Head of caudate nucleus (tissue), 42 donors: ENCODE measurements around the gene ACOT11.
A peak's percentile ranks its signal among the peaks of the same experiment; 100 is the strongest.
"Not testable (repeated sequence)": the region's sequence is repeated elsewhere in the genome, so short reads cannot be mapped to it uniquely, and the experiment has no call there.

ENCODE experiments used
- DNase-seq, 42 donors: peaks; one replicate each; pipeline versions ENCODE4 v3.0.0 to v3.0.0-alpha.2; 2020 to 2021; ENCODE audit warnings: mixed read lengths in 7 of 42
- intact Hi-C: fragments of 100-400 bp; cut with DNase I; formaldehyde crosslinking; loops from one replicate; pipeline ENCODE4 v1.15.0; 2022

The ACOT11 gene

DNA sequence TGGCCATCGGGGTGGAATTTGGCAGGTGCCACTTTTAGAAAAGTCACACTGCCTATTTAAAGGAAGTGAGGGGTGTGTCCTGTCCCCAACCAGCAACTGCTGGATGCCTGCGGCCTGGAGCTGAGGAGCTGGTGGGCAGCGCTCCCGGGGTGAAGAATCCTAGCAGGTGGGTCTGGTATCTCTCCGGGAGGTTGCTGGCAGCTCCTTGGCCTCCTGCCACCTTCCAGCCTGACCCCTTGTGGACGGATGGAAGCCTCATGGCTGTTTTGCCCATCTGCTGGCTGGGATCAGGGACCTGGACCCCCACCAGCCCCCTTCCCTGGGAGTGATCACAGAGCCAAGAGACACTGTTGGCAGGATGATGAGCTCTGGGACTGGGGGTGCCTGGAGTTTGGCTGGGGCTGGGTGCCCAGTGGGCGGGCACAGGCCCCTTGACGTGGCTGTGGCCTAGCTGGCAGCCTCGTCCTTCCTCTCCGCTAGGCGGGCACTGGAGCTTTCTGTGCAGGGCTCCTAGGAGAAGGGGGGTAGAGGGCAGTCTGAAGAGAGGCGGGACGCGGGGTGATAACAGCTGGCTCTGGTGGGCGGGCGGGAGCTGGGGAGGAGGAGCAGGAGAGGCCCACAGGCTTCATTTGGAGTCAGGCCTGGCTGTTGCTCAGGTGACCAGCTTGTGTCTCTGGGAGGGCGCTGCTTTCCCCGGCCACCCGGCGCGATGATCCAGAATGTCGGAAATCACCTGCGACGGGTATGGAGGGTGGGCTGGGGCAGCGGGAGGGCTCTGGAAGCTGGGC lies at the start of gene ACOT11:
Gene ACOT11, plus strand, starts transcription at position 628 of the 788 bp plus-strand sequence. Its CDS starts 82 bp downstream, at position 710.
- peak; percentile 57 to 92 (median 83) for DNase-seq
- intact Hi-C loops = no loop called here

DNA sequence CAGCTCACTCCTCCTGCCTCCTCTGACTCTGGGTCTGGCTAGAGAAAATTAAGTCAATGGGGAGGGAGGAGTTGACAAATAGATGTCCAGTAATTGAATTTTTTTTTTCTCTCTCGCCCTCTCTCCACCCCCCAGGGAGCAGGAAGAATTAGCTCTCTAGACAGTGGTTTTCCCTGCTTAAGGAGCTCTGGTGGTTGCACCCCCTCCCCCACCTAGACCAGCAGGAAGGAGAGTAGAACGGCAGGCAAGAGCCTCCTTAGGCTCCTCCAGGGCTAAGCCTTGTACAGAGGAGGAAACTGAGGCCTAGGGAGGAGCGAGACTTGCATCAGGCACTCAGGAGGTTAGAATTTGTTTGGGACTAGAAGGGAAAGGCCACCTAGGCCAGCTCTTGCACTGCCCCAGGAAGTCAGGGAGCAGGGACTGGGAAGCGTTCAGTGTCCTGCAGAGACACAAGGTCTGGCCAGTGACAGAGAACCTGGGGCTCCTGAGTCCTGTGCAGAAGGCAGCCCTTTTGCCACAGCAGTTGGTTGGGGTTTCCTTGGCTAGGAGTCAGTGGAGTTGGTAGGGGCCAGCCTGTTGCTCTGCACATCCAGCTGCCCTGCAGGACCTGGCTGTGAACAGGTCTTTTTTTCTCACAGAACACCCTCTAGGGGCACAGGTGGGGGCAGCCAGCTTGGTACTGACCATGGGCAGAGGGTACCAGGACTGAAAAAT lies 49.5 kb upstream of the ACOT11 start:
- no peak for DNase-seq
- intact Hi-C loops = loop anchor here (10.0 kb wide), 1 partner anchor 424 kb away; no protein-coding TSS in a partner anchor

DNA sequence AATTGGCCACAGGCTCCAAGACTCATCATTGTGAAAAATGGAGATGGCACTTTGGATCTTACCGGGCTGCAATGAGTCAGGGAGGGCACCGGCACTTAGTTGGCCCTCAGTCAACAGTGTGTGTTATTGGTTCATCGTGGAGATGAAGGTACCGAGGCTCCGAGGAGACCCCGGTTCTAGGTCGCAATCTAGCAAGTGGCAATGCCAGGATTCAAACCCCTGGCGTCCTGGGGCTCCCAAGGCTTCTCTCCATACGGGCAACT lies 49.0 kb upstream of the ACOT11 start:
- peak in 1 of 42 donors; percentile 18 for DNase-seq
- intact Hi-C loops = loop anchor here (10.0 kb wide), 1 partner anchor 424 kb away; no protein-coding TSS in a partner anchor

DNA sequence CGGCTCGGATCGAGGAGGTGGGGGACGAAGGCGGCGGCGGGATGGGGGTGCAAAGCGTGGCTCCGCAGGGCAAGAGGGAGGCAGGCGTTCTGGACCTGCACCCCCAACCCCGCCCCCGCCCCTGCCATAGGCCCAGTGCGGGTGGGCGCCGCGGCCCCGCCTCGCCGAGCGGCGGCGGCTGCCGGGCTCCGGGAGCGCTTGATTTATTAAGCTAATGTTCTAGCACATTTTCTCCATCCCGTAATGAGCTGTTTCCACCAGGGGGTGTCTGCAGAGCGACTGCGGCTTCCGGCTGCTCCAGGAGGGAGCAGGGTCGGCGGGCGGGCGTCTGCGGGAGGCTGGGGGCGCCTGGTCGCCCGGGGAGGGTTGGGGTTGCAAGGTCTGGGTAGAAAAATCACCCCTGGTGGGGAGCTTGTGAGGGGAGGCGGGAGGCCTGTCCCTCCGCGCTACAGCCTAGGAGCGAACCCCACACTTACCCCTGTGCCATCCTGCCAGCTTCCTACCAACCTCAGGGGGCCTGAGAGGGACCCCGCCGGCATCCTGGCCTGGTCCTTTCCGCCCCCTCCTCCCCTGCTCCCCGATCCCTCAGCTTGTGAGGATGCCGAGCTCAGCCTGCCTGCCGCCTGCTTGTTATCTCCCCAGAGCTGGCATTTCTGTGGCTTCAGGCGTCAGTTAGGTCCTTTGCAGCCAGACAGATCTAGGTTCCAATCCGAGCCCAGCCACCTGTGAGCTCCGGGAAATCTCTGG lies 48.5 kb upstream of the ACOT11 start:
- DNase-seq = peak in 31 of 42 donors; percentile 21 to 74 (median 52)
- intact Hi-C loops = loop anchor here (10.0 kb wide), 1 partner anchor 425 kb away; no protein-coding TSS in a partner anchor

DNA sequence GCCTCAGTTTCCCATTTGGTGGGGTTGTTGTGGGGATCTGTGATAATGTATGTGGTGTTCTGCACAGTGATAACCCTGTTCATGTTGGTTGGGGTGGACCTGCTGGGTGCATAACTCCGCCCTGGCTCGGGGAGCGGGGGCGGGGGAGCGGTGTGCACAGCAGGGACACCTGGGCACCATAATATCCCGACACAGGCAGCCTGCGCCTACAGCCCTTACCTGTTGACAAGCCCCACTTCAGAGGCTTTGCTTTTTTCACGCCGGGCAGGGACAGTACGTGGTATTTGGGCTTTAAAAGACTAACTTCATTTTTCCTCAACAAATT lies 48.0 kb upstream of the ACOT11 start:
- DNase-seq = peak in 4 of 42 donors; percentile 12 to 32 (median 18)
- intact Hi-C loops = no loop called here

DNA sequence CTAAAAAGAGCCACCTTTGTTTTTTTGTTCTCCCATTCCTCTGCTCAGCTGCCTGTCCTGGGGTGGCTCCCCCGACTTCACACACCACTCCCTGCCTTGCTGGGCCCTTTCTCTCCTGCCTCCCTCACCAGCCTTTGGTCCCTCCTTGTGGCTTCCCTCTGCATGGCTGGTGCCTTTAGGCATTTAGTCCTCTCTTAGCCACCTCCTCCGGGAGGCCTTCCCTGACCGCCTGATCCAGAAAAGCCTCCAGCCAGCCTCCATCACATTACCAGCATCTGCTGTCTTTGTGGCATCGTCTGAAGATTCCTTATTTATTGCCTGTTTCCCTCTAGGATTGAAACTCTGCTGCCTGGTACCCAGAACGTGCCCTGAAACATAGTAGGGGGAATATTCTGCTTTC lies 46.2 kb upstream of the ACOT11 start:
- intact Hi-C loops = no loop called here
- no peak for DNase-seq

DNA sequence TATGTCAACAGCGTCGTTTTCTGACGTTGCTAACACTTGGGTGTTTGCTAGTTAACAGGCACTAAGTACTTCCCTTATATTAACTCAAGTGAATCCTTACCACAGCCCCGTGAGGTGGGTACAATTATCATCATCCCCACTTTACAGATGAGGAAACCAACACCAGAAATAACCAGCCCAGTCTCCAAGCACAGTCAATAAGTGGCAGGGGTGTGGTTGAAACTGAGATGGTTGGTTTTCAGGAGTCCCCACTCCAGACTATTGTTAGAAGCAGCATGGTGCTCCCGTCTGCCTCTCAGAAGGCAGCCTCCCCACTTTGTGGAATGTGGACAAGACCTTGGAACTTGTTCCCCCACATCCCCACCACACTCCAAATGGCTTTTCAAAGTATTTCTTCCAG lies 45.7 kb upstream of the ACOT11 start:
- intact Hi-C loops = no loop called here
- no peak for DNase-seq

DNA sequence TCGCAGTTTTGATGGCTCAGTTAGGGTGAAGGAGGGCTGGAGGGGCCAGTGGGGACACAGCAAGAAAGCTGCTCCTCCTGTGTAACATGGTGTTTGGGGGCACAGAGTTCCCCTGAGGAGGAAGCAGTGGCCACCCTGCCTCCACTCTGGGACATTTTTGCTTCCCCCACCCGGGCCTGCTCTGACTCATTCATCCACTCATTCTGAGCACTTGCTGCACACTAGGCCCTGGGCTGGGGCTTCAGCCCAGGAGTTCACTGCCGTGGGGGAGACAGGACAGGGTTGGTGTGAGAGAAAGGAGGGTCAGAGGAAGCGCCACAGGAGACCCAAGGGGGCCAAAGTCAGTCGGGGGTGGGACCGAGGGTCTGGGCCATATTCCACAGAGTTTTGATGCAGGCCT lies 41.4 kb upstream of the ACOT11 start:
- intact Hi-C loops = no loop called here
- no peak for DNase-seq

DNA sequence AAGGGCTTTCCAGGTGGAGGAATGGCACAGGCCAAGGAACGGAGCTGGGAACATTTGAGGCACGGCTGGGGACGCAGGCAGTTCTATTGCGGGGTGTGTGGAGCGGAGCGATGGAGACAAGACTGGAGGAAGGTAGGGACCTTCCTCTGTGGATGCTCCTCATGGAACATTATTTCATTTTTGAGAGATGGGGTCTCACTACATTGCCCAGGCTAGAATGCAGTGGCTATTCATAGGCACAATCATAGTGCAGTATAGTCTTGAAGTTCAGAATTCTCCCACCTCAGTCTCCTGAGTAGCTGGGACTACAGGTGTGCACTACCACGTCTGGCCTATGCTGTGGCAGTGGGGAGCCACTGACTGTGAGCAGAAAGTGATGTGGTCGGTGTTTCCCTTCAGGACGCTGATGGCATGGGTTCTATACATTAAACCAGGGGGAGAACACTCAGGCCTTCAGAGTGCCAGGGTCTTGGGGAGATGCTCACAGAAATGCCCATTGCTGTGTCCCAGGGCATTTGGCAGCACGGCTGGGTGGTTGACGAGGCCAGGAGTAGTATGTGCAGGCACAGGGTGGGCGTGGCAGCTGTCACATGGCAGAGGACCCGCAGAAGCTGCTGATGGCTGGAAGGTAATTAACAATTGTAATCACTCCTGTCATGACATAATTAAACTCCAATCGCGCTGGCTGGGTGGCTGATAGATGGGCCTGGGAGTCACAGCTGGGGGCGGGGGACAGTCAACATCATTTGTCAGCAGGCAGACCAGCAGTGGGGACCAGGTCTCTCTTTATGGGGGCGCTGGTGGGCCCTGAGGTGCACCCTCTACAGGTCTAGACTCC lies 40.8 kb upstream of the ACOT11 start:
- intact Hi-C loops = no loop called here
- no peak for DNase-seq

DNA sequence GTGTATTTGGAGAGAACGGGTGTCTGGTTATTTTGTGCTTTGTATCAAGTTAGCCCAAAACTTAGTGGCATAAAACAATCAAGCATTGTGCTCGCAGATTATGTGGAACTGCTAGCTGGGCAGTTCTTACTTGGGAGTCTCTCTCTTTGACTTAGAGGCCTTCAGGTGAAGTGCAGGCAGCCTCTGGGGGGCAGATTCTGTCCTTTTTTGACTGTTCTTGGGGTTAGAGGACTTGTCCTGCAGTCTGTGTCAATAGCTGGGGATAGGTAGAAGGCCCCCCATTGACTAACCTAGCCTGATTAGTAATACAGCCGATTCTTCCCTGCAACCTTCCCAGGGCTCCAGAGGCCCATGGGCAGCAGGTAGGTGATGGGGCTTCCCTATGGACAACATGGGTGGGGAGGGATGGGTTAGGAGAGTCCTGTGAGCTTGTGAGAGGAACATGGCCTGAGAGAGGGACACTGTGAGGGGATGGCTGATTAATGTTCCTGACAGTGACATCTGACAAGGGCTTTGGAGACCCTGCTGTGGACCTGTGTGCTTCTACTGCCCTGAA lies 37.2 kb upstream of the ACOT11 start:
- intact Hi-C loops = no loop called here
- no peak for DNase-seq

DNA sequence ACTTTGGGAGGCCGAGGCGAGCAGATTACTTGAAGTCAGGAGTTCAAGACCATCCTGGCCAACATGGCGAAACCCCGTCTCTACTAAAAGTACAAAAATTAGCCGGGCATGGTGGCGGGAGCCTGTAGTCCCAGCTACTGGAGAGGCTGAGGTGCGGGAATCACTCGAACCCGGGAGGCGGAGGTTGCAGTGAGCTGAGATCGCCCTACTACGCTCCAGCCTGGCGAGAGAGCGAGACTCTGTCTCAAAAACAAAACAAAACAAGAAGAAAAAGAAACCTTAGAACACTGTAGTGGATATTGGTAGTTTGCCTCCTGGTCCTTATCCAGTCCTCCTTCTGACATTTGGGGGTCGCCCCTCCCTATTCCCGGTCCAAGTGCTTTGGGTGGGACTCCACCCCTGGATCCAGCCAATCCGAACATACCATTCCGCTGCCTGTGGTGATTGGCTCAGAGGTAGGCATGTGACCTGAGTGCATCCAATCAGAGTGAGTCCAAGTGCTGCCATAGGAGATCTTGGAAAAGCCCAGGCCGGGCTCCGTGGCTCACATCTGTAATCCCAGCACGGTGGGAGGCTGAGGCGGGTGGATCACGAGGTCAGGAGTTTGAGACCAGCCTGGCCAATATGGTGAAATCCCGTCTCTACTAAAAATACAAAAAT lies 34.0 kb upstream of the ACOT11 start:
- DNase-seq, intact Hi-C loops: not testable (repeated sequence)

DNA sequence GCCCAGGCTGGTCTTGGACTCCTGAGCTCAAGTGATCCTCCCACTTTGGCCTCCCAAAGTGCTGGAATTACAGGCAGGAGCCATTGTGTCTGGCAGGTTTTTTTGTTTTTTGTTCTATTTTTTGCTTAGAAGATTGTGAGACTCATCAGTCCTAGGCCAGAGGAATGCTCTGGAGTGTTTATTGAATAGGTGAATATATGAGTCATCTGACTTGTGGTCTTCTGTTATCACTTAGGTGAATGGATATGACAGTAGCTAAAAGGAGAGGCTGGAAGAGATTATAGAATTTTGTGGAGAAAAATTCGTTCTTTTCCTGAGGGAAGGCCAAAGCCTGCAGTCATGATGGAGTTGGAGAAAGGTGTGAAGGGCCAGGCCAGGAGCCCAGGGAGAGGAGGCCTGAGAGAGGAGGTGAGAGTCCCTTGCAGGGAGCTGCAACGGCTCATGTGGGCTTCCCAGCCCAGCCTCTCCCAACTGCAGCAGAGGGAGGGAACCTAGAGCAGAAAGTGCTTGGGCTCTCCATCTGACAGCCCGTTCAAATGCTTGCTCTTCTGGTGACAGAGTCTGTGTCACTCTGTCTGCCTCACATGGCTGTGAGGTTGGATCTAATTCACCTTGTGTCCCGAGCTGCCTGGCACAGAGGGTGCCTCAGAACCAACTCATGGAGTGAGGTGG lies 31.6 kb upstream of the ACOT11 start:
- DNase-seq = no peak
- intact Hi-C loops = no loop called here

DNA sequence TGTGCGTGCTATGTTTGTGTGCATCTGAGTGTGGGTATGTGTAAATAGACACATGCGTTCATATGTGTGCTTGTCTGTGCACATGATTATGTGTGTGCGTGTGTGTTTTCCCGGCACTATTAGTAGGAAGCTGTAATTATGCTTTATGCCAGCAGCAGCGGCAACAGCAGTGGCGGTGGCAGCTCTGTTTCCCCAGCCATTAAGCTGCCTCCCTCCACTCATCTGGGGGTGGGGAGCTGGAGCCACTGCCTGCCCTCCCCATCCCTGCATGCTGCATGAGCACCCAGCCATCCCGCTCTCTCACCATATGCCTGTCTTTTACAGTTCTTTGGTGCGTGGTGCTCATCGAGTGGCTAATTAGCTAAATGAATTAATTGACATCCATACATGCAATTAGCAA lies 30.5 kb upstream of the ACOT11 start:
- intact Hi-C loops = no loop called here
- DNase-seq = peak in 1 of 42 donors; percentile 23

DNA sequence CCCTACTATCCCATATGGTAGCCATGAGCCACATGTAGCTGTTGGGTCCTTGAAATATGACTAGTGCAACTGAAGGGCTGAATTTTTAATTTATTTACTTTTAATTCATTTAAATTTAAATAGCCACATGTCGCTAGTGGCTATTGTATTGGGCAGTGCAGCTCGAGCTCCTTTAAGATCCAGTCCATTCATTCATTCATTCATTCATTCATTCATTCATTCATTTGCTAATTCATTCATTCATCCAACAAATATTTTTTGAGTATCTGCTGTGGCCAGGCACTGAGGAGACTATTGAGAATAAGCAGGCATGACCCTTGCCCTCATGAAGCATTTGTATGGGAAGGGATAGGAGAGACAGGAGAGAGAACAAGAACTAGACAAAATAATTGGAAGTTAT lies 29.5 kb upstream of the ACOT11 start:
- DNase-seq = no peak
- intact Hi-C loops = no loop called here

DNA sequence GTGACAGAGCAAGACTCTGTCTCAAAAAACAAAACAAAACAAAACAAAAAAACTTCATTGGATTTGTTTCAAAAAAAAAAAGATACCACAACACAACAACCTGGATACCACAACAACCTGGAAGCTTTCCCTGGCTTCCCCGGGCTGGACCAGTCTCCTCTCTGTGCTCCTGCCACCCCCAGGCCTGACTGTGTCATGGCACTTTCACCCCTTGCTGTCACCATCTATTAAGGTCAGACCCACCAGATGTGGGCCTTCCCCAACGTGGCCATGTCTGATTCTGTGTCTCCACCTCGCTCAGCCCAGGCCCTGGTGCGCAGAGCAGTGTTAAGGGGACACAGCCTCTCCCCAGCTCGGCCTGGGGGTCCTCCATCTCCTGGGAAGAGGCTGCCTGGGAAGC lies 28.3 kb upstream of the ACOT11 start:
- DNase-seq = peak in 2 of 42 donors; percentile 34 to 47
- intact Hi-C loops = no loop called here

DNA sequence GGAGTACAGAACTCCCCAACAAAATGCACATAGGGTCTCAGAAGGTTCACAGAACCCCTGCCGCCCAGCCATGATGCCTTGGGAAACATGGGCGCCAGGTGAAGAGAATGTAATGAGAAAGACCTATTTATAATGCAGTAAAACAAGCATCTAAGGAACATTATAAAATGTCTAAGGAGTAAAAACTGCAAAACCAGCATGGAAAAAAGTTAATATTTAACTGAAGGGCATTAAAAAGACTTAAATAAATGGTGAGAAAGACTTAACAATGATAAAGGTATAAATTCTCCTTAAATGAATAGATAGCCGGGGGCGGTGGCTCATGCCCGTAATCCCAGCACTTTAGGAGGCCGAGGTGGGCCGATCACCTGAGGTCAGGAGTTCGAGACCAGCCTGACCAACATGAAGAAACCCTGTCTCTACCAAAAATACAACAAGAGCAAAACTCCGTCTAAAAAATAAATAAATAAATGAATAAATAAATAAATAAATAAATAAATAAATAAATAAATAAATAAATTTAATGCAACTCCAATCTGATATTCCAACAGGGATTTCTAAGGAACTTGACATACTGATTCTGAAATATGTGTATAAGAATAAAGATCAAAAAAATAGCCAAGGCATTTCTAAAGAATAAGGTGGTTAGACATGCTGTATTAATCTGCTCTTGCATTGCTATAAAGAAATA lies 27.3 kb upstream of the ACOT11 start:
- peak in 1 of 42 donors; percentile 13 for DNase-seq
- intact Hi-C loops = no loop called here

DNA sequence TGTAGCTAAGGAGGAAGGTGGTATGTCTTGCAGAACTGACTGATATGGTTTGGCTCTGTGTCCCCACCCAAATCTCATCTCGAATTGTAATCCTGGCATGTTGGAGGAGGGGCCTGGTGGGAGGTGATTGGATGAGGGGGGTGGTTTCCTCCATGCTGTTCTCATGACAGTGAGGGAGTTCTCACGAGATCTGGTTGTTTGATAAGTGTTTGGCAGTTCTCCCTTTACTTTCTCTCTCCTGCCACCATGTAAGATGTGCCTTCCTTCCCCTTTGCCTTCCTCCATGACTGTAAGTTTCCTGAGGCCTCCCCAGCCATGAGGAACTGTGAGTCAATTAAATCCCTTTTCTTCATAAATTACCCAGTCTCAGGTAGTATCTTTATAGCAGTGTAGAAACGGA lies 21.5 kb upstream of the ACOT11 start:
- DNase-seq, intact Hi-C loops: not testable (repeated sequence)
